CD1c-positive myeloid dendritic cell (primary cell): ENCODE data around the gene CDK5.

Experiments
- DNase-seq: peaks from one replicate; pipeline ENCODE4 v3.0.0-alpha.2; 2016; ENCODE audit errors: extremely low spot score

CDK5 gene

GRCh38 chr7:151073990-151074389, 16.3 kb upstream of the CDK5 start:
- no peak for DNase-seq

GRCh38 chr7:151071032-151071866, 13.6 kb upstream of the CDK5 start:
- DNase-seq, result no peak

GRCh38 chr7:151070574-151070960, 12.9 kb upstream of the CDK5 start:
- DNase-seq, result no peak

GRCh38 chr7:151069841-151070573, 12.3 kb upstream of the CDK5 start:
- no peak for DNase-seq

- DNase-seq, result no peak
Measured at GRCh38 chr7:151068069-151068773, 10.5 kb upstream of the CDK5 start.

GRCh38 chr7:151066273-151066974, 8.7 kb upstream of the CDK5 start:
- no peak for DNase-seq

- DNase-seq, result no peak
Measured at GRCh38 chr7:151065516-151065915, 7.8 kb upstream of the CDK5 start.

GRCh38 chr7:151064993-151065392, 7.3 kb upstream of the CDK5 start:
- no peak for DNase-seq

GRCh38 chr7:151064454-151064853, 6.8 kb upstream of the CDK5 start:
- no peak for DNase-seq

GRCh38 chr7:151063212-151063561, 5.5 kb upstream of the CDK5 start:
- no peak for DNase-seq

- no peak for DNase-seq
Measured at GRCh38 chr7:151062399-151063211, 4.9 kb upstream of the CDK5 start.

- no peak for DNase-seq
Measured at GRCh38 chr7:151062111-151062398, 4.4 kb upstream of the CDK5 start.

GRCh38 chr7:151061213-151062110, 3.8 kb upstream of the CDK5 start:
- no peak for DNase-seq

GRCh38 chr7:151060416-151061212, 2.9 kb upstream of the CDK5 start:
- no peak for DNase-seq

GRCh38 chr7:151060113-151060415, 2.4 kb upstream of the CDK5 start:
- DNase-seq, result no peak

- peak; percentile 64 for DNase-seq
Measured at GRCh38 chr7:151059367-151060112, 1.8 kb upstream of the CDK5 start, which contains the start of gene SLC4A2. TSS of gene SLC4A2 (plus strand) at chr7:151059589. CDS start at chr7:151061988, 2,399 bp downstream.

GRCh38 chr7:151058781-151059366, 1.2 kb upstream of the CDK5 start:
- peak; percentile 24 for DNase-seq

GRCh38 chr7:151057989-151058780, 488 bp upstream of the CDK5 start:
- DNase-seq, result peak; percentile 99
